Testis (tissue), 3 donors: ENCODE data around the gene FOLH1. TPM values are rescaled to one million over a fixed set of nuclear protein-coding genes. Genes with fewer than 3 reads are reported as not detected.
"Not testable (repeated sequence)": the region's sequence is repeated elsewhere in the genome, so short reads cannot be mapped to it uniquely, and the experiment has no call there.

ENCODE experiments used
- DNase-seq: peaks from one replicate; pipeline ENCODE4 v3.0.0-alpha.2; 2019
- H3K27ac ChIP-seq, 2 donors: fragments of 200-600 bp; sonication (generic); one replicate each; pipeline ENCODE4 v1.5.1; 2019
- H3K27me3 ChIP-seq: fragments of 200-600 bp; sonication (generic); one replicate; pipeline ENCODE4 v1.5.1; 2019
- H3K36me3 ChIP-seq: fragments of 200-600 bp; sonication (generic); one replicate; pipeline ENCODE4 v1.5.1; 2017; ENCODE audit warnings: low read depth; ENCODE audit errors: missing control alignments
- H3K4me1 ChIP-seq: fragments of 200-600 bp; sonication (generic); one replicate; pipeline ENCODE4 v1.5.1; 2019
- H3K4me3 ChIP-seq, 2 donors: fragments of 200-600 bp; sonication (generic); one replicate each; pipeline ENCODE4 v1.5.1; 2017 to 2019
- H3K9me3 ChIP-seq: fragments of 200-600 bp; sonication (generic); one replicate; pipeline ENCODE4 v1.5.1; 2017
- CTCF ChIP-seq, 3 experiments: fragments of 450-650 bp in 2 of 3; fragments of 200-600 bp in 1 of 3; sonication (generic) in 1 of 3; IDR thresholded peaks; one replicate each; pipeline ENCODE4 v1.5.1; 2016 to 2019; ENCODE audit warnings: antibody characterized with exemption in 3 of 3, mild to moderate bottlenecking in 2 of 3, moderate library complexity in 1 of 3
- POLR2A ChIP-seq: fragments of 450-650 bp; IDR thresholded peaks from one replicate; pipeline ENCODE4 v1.6.1; 2017; ENCODE audit warnings: antibody characterized with exemption, mild to moderate bottlenecking, moderate library complexity
- WGBS, 2 donors: methylation state at CpG; one replicate each; pipeline ENCODE4 v1.1.5; 2018; 5-methylcytosine and 5-hydroxymethylcytosine counted together
- intact Hi-C: fragments of 100-400 bp; cut with DNase I; formaldehyde crosslinking; loops from one replicate; pipeline ENCODE4 v1.15.1; 2023; ENCODE audit warnings: low total_unique reads
- polyA plus RNA-seq: library from polyadenylated mRNA; stranded (reverse); fragments of 350-450 nt; fragmentation: Illumina TruSeq; extraction: RNeasy Lipid Tissue Mini Kit (QIAGEN cat#74804); gene quantifications from one replicate; pipeline ENCODE4 v1.2.3, GENCODE V29; 2014; ENCODE audit warnings: low read depth, low replicate concordance; ENCODE audit not compliant: insufficient read depth
- total RNA-seq, 2 donors: library from RNA; depleted of rRNA; stranded (reverse); fragments of >200 nt; gene quantifications; one replicate each; pipeline ENCODE4 v1.2.3, GENCODE V29; 2016

FOLH1 gene
- total and polyA plus RNA-seq, 3 donors from 2014 or later: 1.6 to 3.1 (median 1.7) TPM

- 80 to 84% methylated on average over 12 of the region's 12 CpGs for WGBS, 2 donors
- intact Hi-C loops: no loop called here
- no peak overlapping the region for H3K4me3 ChIP-seq
- no peaks in the 10 kb centered on the region for H3K27me3 ChIP-seq
- TF ChIP-seq CTCF (IDR thresholded peaks at IDR 0.05) (no peak), POLR2A (no peak)
- no peaks in the 10 kb centered on the region for H3K4me1 ChIP-seq
- H3K36me3 ChIP-seq: no peaks in the 10 kb centered on the region
- DNase-seq: no peak
- H3K9me3 ChIP-seq: no peaks in the 10 kb centered on the region
- no peak overlapping the region for H3K27ac ChIP-seq
Measured at GRCh38 chr11:49151211-49151610, 57.2 kb downstream of the FOLH1 start.

- 77 to 78% methylated on average over 15 to 24 of the region's 24 CpGs for WGBS, 2 donors
- not testable (repeated sequence) for H3K27me3 ChIP-seq
Measured at GRCh38 chr11:49102356-49102755, 106.0 kb downstream of the FOLH1 start.

More at GRCh38 chr11:49102356-49102755, 106.0 kb downstream of the FOLH1 start:
- DNase-seq, H3K27ac ChIP-seq, H3K9me3 ChIP-seq, H3K36me3 ChIP-seq, H3K4me1 ChIP-seq, intact Hi-C loops: not testable (repeated sequence)
- peak overlapping the region in 1 of 2 donors; percentile 26 for H3K4me3 ChIP-seq

Other genes with a start within 250 kb of the FOLH1 start
- not detected for gene TRIM51G, start 224.7 kb downstream of the FOLH1 start, total RNA-seq
- gene TRIM51G, start 224.7 kb downstream of the FOLH1 start, polyA plus RNA-seq: not detected
- under 1 TPM in 1 of 2 donors, not detected in 1; 0.12 TPM for gene TRIM49B, start 179.8 kb downstream of the FOLH1 start, total RNA-seq
- gene TRIM49B, start 179.8 kb downstream of the FOLH1 start, polyA plus RNA-seq: not detected
- gene TRIM64C, start 149.5 kb downstream of the FOLH1 start, total RNA-seq: not detected
- gene TRIM64C, start 149.5 kb downstream of the FOLH1 start, polyA plus RNA-seq: not detected